GM19395 (cell line): ENCODE measurements around the gene SOBP.

Source experiments
- ATAC-seq: cut with Tn5 transposase; IDR thresholded peaks from one replicate; pipeline ENCODE4 v1.9.1; 2021; ENCODE audit warnings: mild to moderate bottlenecking, moderate library complexity; ENCODE audit not compliant: unreplicated experiment

Gene SOBP

GRCh38 chr6:107578642-107579341 lies 88.9 kb downstream of the SOBP start:
- no peak for ATAC-seq

GRCh38 chr6:107579456-107580056 lies 89.6 kb downstream of the SOBP start:
- ATAC-seq = no peak

GRCh38 chr6:107582086-107582485 lies 92.2 kb downstream of the SOBP start:
- ATAC-seq = no peak

GRCh38 chr6:107584726-107585125 lies 94.8 kb downstream of the SOBP start:
- no peak for ATAC-seq

- no peak for ATAC-seq
These were observed 96.0 kb downstream of the SOBP start for GRCh38 chr6:107585815-107586435.

- ATAC-seq = no peak
These were observed 97.5 kb downstream of the SOBP start for GRCh38 chr6:107587451-107587850.

GRCh38 chr6:107589199-107589598 lies 99.3 kb downstream of the SOBP start:
- no peak for ATAC-seq

- no peak for ATAC-seq
These were observed 100.0 kb downstream of the SOBP start for GRCh38 chr6:107589934-107590333.

GRCh38 chr6:107590378-107590777 lies 100.5 kb downstream of the SOBP start:
- ATAC-seq = no peak

- ATAC-seq = no peak
These were observed 101.4 kb downstream of the SOBP start for GRCh38 chr6:107591346-107591745.

- no peak for ATAC-seq
These were observed 102.9 kb downstream of the SOBP start for GRCh38 chr6:107592806-107593205.

- ATAC-seq = no peak
These were observed 104.8 kb downstream of the SOBP start for GRCh38 chr6:107594736-107595135.

GRCh38 chr6:107598091-107598490 lies 108.2 kb downstream of the SOBP start:
- ATAC-seq = no peak

GRCh38 chr6:107599043-107599442 lies 109.1 kb downstream of the SOBP start:
- no peak for ATAC-seq

GRCh38 chr6:107600121-107600520 lies 110.2 kb downstream of the SOBP start:
- no peak for ATAC-seq

GRCh38 chr6:107600936-107601335 lies 111.0 kb downstream of the SOBP start:
- no peak for ATAC-seq

GRCh38 chr6:107601406-107601805 lies 111.5 kb downstream of the SOBP start:
- no peak for ATAC-seq

- no peak for ATAC-seq
These were observed 112.5 kb downstream of the SOBP start for GRCh38 chr6:107602321-107603005.

- ATAC-seq = no peak
These were observed 113.1 kb downstream of the SOBP start for GRCh38 chr6:107603006-107603370.

GRCh38 chr6:107604549-107604948 lies 114.6 kb downstream of the SOBP start:
- ATAC-seq = no peak

GRCh38 chr6:107606407-107606806 lies 116.5 kb downstream of the SOBP start:
- ATAC-seq = no peak

- no peak for ATAC-seq
These were observed 117.2 kb downstream of the SOBP start for GRCh38 chr6:107607116-107607515.
